OCI-LY7 (cell line): Measurements from ENCODE around the gene NCAM2. TPM values are rescaled to one million over a fixed set of nuclear protein-coding genes. Genes with fewer than 3 reads are reported as not detected.

ENCODE experiments used
- BruUV-seq: library from RNA; stranded (reverse); fragments of 400-500 nt; replicated peaks from 2 replicates; lab custom pipeline; 2021; lab: Mats Ljungman, UMichigan
- CTCF ChIA-PET: fragments of 300-600 bp; sonication (Branson Sonifier 250); formaldehyde crosslinking; loops from one replicate; lab custom pipeline; 2022; ENCODE audit warnings: antibody characterized with exemption; ENCODE audit not compliant: unreplicated experiment; lab: Charles Lee
- POLR2A ChIA-PET: fragments of 300-600 bp; sonication (Branson Sonifier 250); formaldehyde crosslinking; loops from one replicate; lab custom pipeline; 2022; ENCODE audit warnings: antibody characterized with exemption; lab: Charles Lee
- DNase-seq: peaks from one replicate; pipeline ENCODE4 v3.0.0-alpha.2; 2015; ENCODE audit warnings: low spot score
- H2AFZ ChIP-seq: fragments of 200-600 bp; sonication (generic), shearing (Covaris generic); 2 replicates; pipeline ENCODE4 v1.6.1; 2014; ENCODE audit warnings: mild to moderate bottlenecking, antibody characterized with exemption, low read length, moderate library complexity
- H3K27ac ChIP-seq: fragments of 200-600 bp; sonication (generic); 2 replicates; pipeline ENCODE4 v1.5.1; 2014; ENCODE audit warnings: mixed run types, low read depth, mild to moderate bottlenecking, moderate library complexity, low read length, inconsistent platforms; ENCODE audit not compliant: poor library complexity, severe bottlenecking
- H3K36me3 ChIP-seq: fragments of 200-600 bp; sonication (generic); 2 replicates; pipeline ENCODE4 v1.6.1; 2014; ENCODE audit warnings: mild to moderate bottlenecking, antibody characterized with exemption, low read length, moderate library complexity, mixed read lengths; ENCODE audit not compliant: insufficient read depth
- H3K4me1 ChIP-seq: fragments of 200-600 bp; sonication (generic); 2 replicates; pipeline ENCODE4 v1.5.1; 2014; ENCODE audit warnings: mild to moderate bottlenecking, low read length; ENCODE audit not compliant: insufficient read depth, poor library complexity, severe bottlenecking
- H3K4me2 ChIP-seq: fragments of 200-600 bp; sonication (generic); 2 replicates; pipeline ENCODE4 v1.6.1; 2014; ENCODE audit warnings: mild to moderate bottlenecking, low read length
- H3K4me3 ChIP-seq: fragments of 200-600 bp; sonication (generic); 2 replicates; pipeline ENCODE4 v1.5.1; 2014; ENCODE audit warnings: mild to moderate bottlenecking, low read depth, low read length; ENCODE audit not compliant: poor library complexity, severe bottlenecking
- H3K79me2 ChIP-seq: fragments of 200-600 bp; sonication (generic); 2 replicates; pipeline ENCODE4 v1.6.1; 2016; ENCODE audit warnings: low read depth, mild to moderate bottlenecking, low read length, moderate library complexity, mixed read lengths; ENCODE audit not compliant: insufficient read depth
- H3K9me2 ChIP-seq: fragments of 200-600 bp; sonication (generic); 2 replicates; pipeline ENCODE4 v1.6.1; 2016; ENCODE audit warnings: mild to moderate bottlenecking, low read length, mixed read lengths; ENCODE audit not compliant: insufficient read depth
- H3K9me3 ChIP-seq: fragments of 200-600 bp; sonication (generic); 2 replicates; pipeline ENCODE4 v1.6.1; 2014; ENCODE audit warnings: mild to moderate bottlenecking, mixed run types, low read length, mixed read lengths
- H4K20me1 ChIP-seq: fragments of 200-600 bp; sonication (generic); 2 replicates; pipeline ENCODE4 v1.6.1; 2014; ENCODE audit warnings: mild to moderate bottlenecking, antibody characterized with exemption, low read length, moderate library complexity, mixed read lengths; ENCODE audit not compliant: insufficient read depth
- CTCF ChIP-seq: fragments of 200-600 bp; sonication (generic); conservative IDR thresholded peaks from 2 replicates; pipeline ENCODE4 v1.5.1; 2014; ENCODE audit warnings: mild to moderate bottlenecking, antibody characterized with exemption, low read length, moderate library complexity, mixed read lengths
- EZH2phosphoT487 ChIP-seq: fragments of 200-600 bp; sonication (generic); IDR thresholded peaks from 2 replicates; pipeline ENCODE4 v1.6.1; 2018; ENCODE audit warnings: low read depth, borderline replicate concordance, mild to moderate bottlenecking, mixed run types, antibody characterized with exemption, low read length, moderate library complexity, mixed read lengths
- intact Hi-C: fragments of 100-400 bp; cut with micrococcal nuclease; formaldehyde crosslinking; loops from one replicate; pipeline ENCODE4 v1.10.0; 2022; ENCODE audit not compliant: unreplicated experiment
- total RNA-seq, 2 experiments: library from RNA; depleted of rRNA in 1 of 2; stranded (reverse); fragments of >200 nt in 1 of 2; shearing (Covaris generic) in 1 of 2; gene quantifications; 2 replicates each; pipeline ENCODE4 v1.2.3, GENCODE V29; 2014 to 2022

Gene NCAM2
- total RNA-seq, 2 experiments from 2014 or later = not detected

GRCh38 chr21:21007606-21008005, 9.4 kb downstream of the NCAM2 start:
- Histone ChIP-seq H3K9me3 (peaks cover 27% of the 10 kb centered on the region), H3K27ac (no peak overlapping the region), H3K4me1 (no peaks in the 10 kb centered on the region), H3K4me2 (no peak overlapping the region), H4K20me1 (no peaks in the 10 kb centered on the region), H3K36me3 (no peaks in the 10 kb centered on the region), H3K4me3 (no peak overlapping the region), H2AFZ (no peak overlapping the region), H3K9me2 (no peaks in the 10 kb centered on the region), H3K79me2 (no peaks in the 10 kb centered on the region)
- CTCF ChIA-PET = no interaction called here
- no TSS peak for BruUV-seq
- intact Hi-C loops = loop anchor here (10.0 kb wide), 1 partner anchor 917 kb away; no protein-coding TSS in a partner anchor
- POLR2A ChIA-PET = no interaction called here
- TF ChIP-seq CTCF (no peak), EZH2phosphoT487 (no peak)
- no peak for DNase-seq

- no peaks in the 10 kb centered on the region for H3K9me2 ChIP-seq
- no peak overlapping the region for H3K4me3 ChIP-seq
- H2AFZ ChIP-seq = no peak overlapping the region
- H3K9me3 ChIP-seq = peaks cover 24% of the 10 kb centered on the region
- H3K4me1 ChIP-seq = no peaks in the 10 kb centered on the region
- ChIA-PET CTCF (no interaction called here), POLR2A (no interaction called here)
- intact Hi-C loops = no loop called here
- H3K36me3 ChIP-seq = no peaks in the 10 kb centered on the region
- TF ChIP-seq EZH2phosphoT487 (no peak), CTCF (no peak)
- no peak for DNase-seq
- H3K79me2 ChIP-seq = no peaks in the 10 kb centered on the region
- no peak overlapping the region for H3K4me2 ChIP-seq
- BruUV-seq = no TSS peak
- H4K20me1 ChIP-seq = no peaks in the 10 kb centered on the region
- no peak overlapping the region for H3K27ac ChIP-seq
Observed at GRCh38 chr21:21010228-21010627, 12.0 kb downstream of the NCAM2 start.

- H3K36me3 ChIP-seq = no peaks in the 10 kb centered on the region
- no peak overlapping the region for H3K27ac ChIP-seq
- no peaks in the 10 kb centered on the region for H3K79me2 ChIP-seq
- ChIA-PET POLR2A (no interaction called here), CTCF (no interaction called here)
- no peak overlapping the region for H2AFZ ChIP-seq
- intact Hi-C loops = no loop called here
- H4K20me1 ChIP-seq = no peaks in the 10 kb centered on the region
- no peaks in the 10 kb centered on the region for H3K4me1 ChIP-seq
- no peaks in the 10 kb centered on the region for H3K9me2 ChIP-seq
- no peak for TF ChIP-seq CTCF
- DNase-seq = no peak
- no peak overlapping the region for H3K4me3 ChIP-seq
- no TSS peak for BruUV-seq
- no peak overlapping the region for H3K4me2 ChIP-seq
- peaks cover 24% of the 10 kb centered on the region for H3K9me3 ChIP-seq
Observed at GRCh38 chr21:21010698-21011097, 12.5 kb downstream of the NCAM2 start.
